Hair follicular keratinocyte (primary cell): ENCODE measurements around the gene DCUN1D3. TPM values are rescaled to one million over a fixed set of nuclear protein-coding genes. Genes with fewer than 3 reads are reported as not detected.

ENCODE experiments used
- total RNA-seq: library from RNA; depleted of rRNA; stranded (reverse); fragments of >200 nt; gene quantifications from 2 replicates; pipeline ENCODE4 v1.2.3, GENCODE V29; 2015

The DCUN1D3 gene, protein sequence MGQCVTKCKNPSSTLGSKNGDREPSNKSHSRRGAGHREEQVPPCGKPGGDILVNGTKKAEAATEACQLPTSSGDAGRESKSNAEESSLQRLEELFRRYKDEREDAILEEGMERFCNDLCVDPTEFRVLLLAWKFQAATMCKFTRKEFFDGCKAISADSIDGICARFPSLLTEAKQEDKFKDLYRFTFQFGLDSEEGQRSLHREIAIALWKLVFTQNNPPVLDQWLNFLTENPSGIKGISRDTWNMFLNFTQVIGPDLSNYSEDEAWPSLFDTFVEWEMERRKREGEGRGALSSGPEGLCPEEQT
- total RNA-seq, result 6.8 and 8.7 TPM in 2 replicates

DNA sequence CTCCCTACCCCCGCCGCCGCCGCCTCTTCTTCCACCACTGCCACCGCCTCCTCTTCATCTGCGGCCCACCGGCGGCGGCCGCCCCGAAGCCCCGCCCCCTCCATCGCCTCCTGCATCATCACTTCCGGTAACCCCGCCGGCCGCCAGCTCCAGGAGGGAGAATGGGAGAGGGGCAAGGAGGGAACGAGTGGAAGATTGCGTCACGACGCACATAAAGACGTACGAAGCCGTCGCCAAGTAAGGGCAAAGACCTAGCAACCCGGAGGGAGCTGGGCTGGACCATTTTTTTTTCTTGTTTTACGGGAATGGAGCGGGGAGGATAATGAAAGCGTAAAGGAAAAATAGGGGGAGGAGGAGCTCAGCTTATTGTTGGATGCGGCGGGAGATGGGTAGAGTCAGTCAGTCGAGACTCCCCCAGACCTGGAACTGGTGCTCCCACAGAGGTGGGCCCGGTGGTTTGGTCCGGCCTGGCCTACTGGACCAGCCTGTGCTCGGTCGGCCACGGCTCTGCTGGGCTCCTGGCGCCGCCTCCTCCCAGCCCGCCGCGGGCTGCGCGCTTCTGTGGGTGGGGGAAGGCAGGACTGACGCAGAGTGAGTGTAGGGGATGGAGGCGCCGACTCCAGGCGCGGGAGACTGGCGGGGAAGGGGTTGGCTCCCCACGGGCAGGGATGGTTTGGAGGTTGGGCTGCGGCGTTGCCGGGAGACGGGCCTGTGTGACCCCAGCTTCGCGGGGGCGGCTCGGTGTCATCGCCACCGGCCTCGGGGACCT lies at the start of gene DCUN1D3, which contains the start of gene LYRM1:
Gene DCUN1D3 (minus strand): TSS at position 60 of the 769 bp plus-strand sequence. CDS start 37,820 bp downstream, outside the sequence.
Gene LYRM1 (plus strand): TSS at position 473 of the 769 bp plus-strand sequence. CDS start 14,785 bp downstream, outside the sequence.

DNA sequence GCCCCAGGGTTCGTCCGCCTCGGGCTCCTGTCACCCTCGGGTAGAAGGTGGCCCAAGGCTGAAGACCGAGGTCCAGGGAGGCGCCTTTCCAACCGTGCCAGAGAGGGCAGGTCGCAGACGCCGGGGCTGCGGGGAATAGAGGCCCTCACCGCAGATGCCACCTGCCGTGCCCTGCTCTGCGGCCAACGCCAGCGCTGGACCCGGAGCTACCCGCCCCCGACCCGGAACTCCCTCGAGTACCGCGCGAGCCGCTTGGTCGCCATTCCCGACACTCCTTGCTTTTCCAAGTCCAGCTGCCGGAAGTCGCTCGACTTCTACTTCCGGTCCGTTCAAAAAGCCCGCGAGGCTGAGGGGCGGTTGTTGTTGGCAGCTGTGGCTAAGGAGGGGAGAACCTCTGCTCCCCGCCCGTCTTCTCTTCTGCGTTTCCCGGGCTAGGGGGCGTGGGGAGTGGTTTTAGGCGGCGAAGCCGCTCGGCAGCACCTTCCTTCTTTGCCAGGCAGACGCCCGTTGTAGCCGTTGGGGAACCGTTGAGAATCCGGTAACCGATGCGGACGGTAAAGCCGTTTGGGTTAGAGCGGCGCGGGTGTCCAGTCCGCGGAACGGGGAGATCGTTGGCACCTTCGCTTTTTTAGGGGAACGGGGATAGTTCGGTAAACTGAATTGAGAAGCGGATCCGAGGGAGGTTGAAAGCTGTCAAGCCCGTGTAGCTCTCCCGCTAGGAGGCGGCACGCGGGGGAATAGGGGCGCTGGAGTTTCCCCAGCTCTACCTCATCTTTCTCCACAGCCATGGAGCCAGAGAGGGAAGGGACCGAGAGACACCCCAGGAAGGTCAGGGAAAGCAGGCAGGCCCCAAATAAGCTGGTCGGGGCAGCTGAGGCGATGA lies 93.7 kb downstream of the DCUN1D3 start, which contains the start of the genes ERI2 and REXO5:
Gene ERI2 (minus strand): TSS at position 305 of the 883 bp plus-strand sequence. CDS start 42 bp downstream, at position 263.
Gene REXO5 (plus strand): TSS at position 360 of the 883 bp plus-strand sequence. CDS start 427 bp downstream, at position 787.

Other genes starting within 250 kb of the DCUN1D3 start
- gene ACSM1, start 202.7 kb downstream of the DCUN1D3 start, total RNA-seq, result 0.08 TPM in 2 replicates
- 32.6 and 39.9 TPM in 2 replicates for gene THUMPD1, start 158.5 kb downstream of the DCUN1D3 start, total RNA-seq
- gene ACSM3, start 136.3 kb downstream of the DCUN1D3 start, total RNA-seq, result 0.65 and 2.6 TPM in 2 replicates
- 11.9 and 20.8 TPM in 2 replicates for gene ERI2, start 93.9 kb downstream of the DCUN1D3 start, total RNA-seq
- gene REXO5, start 93.8 kb downstream of the DCUN1D3 start, total RNA-seq, result 2.4 and 9.0 TPM in 2 replicates
- gene LYRM1, start 413 bp upstream of the DCUN1D3 start, total RNA-seq, result 26.6 and 52.9 TPM in 2 replicates